Measurements from ENCODE around the gene NDUFB8.

Gene NDUFB8

DNA sequence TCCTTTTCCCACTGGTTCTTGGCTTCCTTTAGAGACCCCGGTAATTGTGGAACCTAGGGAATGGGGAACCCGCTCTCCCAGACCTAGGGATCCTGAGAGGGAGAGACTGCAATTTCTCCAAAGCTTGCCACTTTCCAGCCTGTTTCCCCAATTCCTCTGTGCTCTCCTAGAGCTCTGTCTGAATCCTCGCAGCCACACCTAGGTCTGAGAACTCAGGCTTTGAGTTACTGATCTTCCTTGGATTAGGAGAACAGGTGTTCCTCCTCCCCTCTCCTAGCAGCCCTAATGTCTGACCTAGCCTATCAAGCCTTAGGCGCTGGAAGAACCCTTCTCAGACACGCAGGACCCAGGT is 46.9 kb downstream of the NDUFB8 start:
- DNase-seq (ENCODE audit: low spot score): no peak
- in situ Hi-C loops (cut with MboI; ENCODE audit: low pct_unique_long_range_greater_than_20kb, low sequenced_read_pairs, unreplicated experiment): no loop called here

DNA sequence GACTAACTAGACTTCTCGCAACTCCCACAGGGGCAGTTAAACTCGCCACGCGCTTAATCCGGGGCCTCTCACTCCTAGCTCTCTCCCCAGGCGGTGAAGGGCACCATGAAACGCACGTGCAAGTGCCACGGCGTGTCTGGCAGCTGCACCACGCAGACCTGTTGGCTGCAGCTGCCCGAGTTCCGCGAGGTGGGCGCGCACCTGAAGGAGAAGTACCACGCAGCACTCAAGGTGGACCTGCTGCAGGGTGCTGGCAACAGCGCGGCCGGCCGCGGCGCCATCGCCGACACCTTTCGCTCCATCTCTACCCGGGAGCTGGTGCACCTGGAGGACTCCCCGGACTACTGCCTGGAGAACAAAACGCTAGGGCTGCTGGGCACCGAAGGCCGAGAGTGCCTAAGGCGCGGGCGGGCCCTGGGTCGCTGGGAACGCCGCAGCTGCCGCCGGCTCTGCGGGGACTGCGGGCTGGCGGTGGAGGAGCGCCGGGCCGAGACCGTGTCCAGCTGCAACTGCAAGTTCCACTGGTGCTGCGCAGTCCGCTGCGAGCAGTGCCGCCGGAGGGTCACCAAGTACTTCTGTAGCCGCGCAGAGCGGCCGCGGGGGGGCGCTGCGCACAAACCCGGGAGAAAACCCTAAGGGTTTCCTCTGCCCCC is 47.4 kb downstream of the NDUFB8 start:
- DNase-seq (ENCODE audit: low spot score): peak; percentile 77

More for the DNA sequence above, 46.9 kb downstream of the NDUFB8 start:
- TF ChIP-seq, protein P1, sequence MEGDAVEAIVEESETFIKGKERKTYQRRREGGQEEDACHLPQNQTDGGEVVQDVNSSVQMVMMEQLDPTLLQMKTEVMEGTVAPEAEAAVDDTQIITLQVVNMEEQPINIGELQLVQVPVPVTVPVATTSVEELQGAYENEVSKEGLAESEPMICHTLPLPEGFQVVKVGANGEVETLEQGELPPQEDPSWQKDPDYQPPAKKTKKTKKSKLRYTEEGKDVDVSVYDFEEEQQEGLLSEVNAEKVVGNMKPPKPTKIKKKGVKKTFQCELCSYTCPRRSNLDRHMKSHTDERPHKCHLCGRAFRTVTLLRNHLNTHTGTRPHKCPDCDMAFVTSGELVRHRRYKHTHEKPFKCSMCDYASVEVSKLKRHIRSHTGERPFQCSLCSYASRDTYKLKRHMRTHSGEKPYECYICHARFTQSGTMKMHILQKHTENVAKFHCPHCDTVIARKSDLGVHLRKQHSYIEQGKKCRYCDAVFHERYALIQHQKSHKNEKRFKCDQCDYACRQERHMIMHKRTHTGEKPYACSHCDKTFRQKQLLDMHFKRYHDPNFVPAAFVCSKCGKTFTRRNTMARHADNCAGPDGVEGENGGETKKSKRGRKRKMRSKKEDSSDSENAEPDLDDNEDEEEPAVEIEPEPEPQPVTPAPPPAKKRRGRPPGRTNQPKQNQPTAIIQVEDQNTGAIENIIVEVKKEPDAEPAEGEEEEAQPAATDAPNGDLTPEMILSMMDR (IDR thresholded peaks at IDR 0.05; ENCODE audit: extremely low read depth, insufficient read depth, missing control alignments): no peak

DNA sequence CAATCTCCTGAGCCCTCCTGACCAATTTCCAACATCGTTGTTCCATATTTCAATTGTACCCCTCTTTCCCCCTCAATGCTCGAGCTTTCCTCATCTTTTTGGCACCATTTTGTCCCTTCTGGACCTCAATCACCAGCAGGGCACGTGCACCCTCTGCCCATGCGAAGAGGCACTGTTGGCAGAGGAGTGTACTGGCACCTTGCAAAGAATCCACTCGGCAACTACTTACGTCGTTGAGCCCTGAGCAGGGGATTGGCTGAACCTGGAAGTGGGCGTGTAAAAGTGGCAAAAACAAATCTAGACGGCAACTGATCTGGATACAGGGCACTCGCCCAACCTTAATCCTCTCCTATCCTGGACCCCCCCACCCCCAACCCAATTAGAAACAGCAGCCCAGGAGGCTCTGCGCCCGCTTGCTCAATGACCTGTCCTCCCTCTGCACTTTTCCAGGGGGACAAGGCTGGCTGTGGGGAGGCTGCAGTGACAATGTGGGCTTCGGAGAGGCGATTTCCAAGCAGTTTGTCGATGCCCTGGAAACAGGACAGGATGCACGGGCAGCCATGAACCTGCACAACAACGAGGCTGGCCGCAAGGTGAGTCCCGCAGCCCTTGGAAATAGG is 48.1 kb downstream of the NDUFB8 start:
- TF ChIP-seq, protein P1 (IDR thresholded peaks at IDR 0.05; ENCODE audit: extremely low read depth, insufficient read depth, missing control alignments): no peak
- in situ Hi-C loops (cut with MboI; ENCODE audit: low pct_unique_long_range_greater_than_20kb, low sequenced_read_pairs, unreplicated experiment): no loop called here

More for the DNA sequence above, 47.4 kb downstream of the NDUFB8 start:
- in situ Hi-C loops (cut with MboI; ENCODE audit: low pct_unique_long_range_greater_than_20kb, low sequenced_read_pairs, unreplicated experiment): no loop called here
- TF ChIP-seq, protein P1 (IDR thresholded peaks at IDR 0.05; ENCODE audit: extremely low read depth, insufficient read depth, missing control alignments): peak; percentile 79

DNA sequence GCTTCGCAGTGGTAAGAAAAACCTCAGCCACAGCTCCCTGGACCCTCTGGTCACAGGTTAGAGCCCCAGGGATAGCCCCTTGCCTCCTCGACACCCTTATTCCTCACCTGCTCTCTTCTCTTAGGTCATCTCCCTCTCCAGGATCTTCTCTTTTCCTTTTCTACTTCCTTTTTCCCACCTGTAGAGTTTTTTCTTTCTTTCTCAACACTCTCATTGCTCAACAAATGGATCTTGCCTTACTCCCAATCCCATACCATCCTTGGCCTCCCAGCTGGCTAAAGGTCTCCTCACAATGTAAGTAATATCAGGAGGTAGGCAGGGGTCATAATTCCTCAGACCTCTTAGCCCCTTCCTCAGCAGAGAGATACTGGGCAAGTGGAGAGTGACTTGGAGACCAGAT is 49.7 kb downstream of the NDUFB8 start:
- DNase-seq (ENCODE audit: low spot score): no peak
- TF ChIP-seq, protein P1 (IDR thresholded peaks at IDR 0.05; ENCODE audit: extremely low read depth, insufficient read depth, missing control alignments): no peak
- in situ Hi-C loops (cut with MboI; ENCODE audit: low pct_unique_long_range_greater_than_20kb, low sequenced_read_pairs, unreplicated experiment): no loop called here

More for the DNA sequence above, 48.1 kb downstream of the NDUFB8 start:
- peak; percentile 90 for DNase-seq (ENCODE audit: low spot score)

DNA sequence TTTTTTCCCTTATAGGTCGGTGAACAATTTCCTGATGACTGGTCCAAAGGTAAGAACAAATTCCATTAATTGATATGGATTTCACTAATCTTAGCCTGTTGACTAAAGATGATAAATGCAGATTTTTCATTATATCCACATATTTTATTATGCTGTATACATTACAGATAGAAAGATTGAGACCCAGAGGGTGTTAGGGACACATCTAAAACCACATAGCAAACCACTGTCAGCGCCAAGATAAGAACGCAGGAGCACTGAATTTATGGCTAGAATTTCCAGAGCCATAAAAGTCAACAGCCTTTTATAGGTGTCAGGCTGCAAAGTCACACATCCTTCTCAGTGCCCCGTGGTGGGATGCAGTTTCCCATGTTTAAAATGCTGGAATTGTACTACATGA is 50.6 kb downstream of the NDUFB8 start:
- in situ Hi-C loops (cut with MboI; ENCODE audit: low pct_unique_long_range_greater_than_20kb, low sequenced_read_pairs, unreplicated experiment): no loop called here
- TF ChIP-seq, protein P1 (IDR thresholded peaks at IDR 0.05; ENCODE audit: extremely low read depth, insufficient read depth, missing control alignments): no peak
- DNase-seq (ENCODE audit: low spot score): no peak

DNA sequence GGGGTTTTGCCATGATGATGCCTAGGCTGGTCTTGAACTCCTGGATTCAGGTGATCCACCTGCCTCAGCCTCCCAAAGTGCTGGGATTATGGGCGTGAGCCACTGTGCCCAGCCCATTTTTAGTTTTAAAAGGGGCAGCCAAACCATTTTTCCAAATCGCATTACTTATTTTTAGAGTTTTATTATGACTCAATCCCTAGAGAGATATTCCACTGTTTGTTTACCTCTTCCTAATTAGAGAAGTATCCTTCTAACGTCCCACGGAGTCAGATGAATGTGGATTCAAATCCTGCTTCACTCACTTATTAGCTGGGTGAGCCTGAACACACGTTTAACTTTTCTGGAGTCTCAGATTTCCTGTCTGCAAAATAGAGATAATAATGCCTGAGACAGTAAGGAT is 51.7 kb downstream of the NDUFB8 start:
- no peak for DNase-seq (ENCODE audit: low spot score)
- TF ChIP-seq, protein P1 (IDR thresholded peaks at IDR 0.05; ENCODE audit: extremely low read depth, insufficient read depth, missing control alignments): no peak
- in situ Hi-C loops (cut with MboI; ENCODE audit: low pct_unique_long_range_greater_than_20kb, low sequenced_read_pairs, unreplicated experiment): no loop called here

Measured in GM13977 (cell line).